HepG2 (cell line): ENCODE measurements around the gene TOE1. TPM values are rescaled to one million over a fixed set of nuclear protein-coding genes. Genes with fewer than 3 reads are reported as not detected.

Experiments
- ATAC-seq: fragments of 200-7000 bp; cut with Tn5 transposase; 3 replicates; pipeline ENCODE4 v1.9.1; 2020; ENCODE audit warnings: mild to moderate bottlenecking, moderate library complexity
- BruUV-seq: library from RNA; stranded (reverse); fragments of 400-500 nt; replicated peaks from 2 replicates; lab custom pipeline; 2021; lab: Mats Ljungman, UMichigan
- CTCF ChIA-PET: fragments of 300-600 bp; formaldehyde crosslinking; extraction: SDS; loops from one replicate; lab custom pipeline; 2021; ENCODE audit warnings: low total read pairs, inconsistent platforms, low intra/inter-chr PET ratio; lab: Yijun Ruan, JAX
- POLR2A ChIA-PET: fragments of 350-600 bp; sonication (Branson Sonifier 250); formaldehyde crosslinking; loops from one replicate; lab custom pipeline; 2020; ENCODE audit warnings: antibody characterized with exemption, inconsistent platforms; lab: Yijun Ruan, JAX
- DNase-seq: peaks from one replicate; pipeline ENCODE4 v3.0.0-alpha.2; 2015; ENCODE audit warnings: low spot score
- FAIRE-seq: peaks from 3 replicates; lab custom pipeline; 2011; peaks lifted over from hg19 to GRCh38; lab: Jason Lieb, UNC
- H2AFZ ChIP-seq: one replicate; pipeline ENCODE4 v1.6.1; 2011; ENCODE audit warnings: low read length, inconsistent platforms
- H3K27ac ChIP-seq: fragments of 300-600 bp; 3 replicates; pipeline ENCODE4 v1.8.0; 2011; ENCODE audit warnings: mixed run types, mild to moderate bottlenecking, mixed read lengths, low read length, inconsistent platforms; ENCODE audit not compliant: insufficient read depth; ENCODE audit errors: extremely low read length
- H3K27me3 ChIP-seq, 2 experiments: fragments of 200-600 bp in 1 of 2; 2 replicates in 1 of 2; 3 replicates in 1 of 2; pipeline versions ENCODE4 v1.6.0 to v1.8.0; 2011; ENCODE audit warnings: low read length in 2 of 2, mild to moderate bottlenecking in 2 of 2, moderate library complexity in 2 of 2, inconsistent platforms in 1 of 2; ENCODE audit not compliant: insufficient read depth in 2 of 2, control insufficient read depth in 1 of 2
- H3K36me3 ChIP-seq, 2 experiments: fragments of 200-600 bp in 1 of 2; replicated peaks in 1 of 2; 2 replicates in 1 of 2; 3 replicates in 1 of 2; pipeline versions ENCODE4 v1.5.1 to v1.8.0; 2011; ENCODE audit warnings: low read length in 2 of 2, inconsistent platforms in 1 of 2; ENCODE audit not compliant: insufficient read depth in 2 of 2, control insufficient read depth in 1 of 2
- H3K4me1 ChIP-seq: 2 replicates; pipeline ENCODE4 v1.5.1; 2012; ENCODE audit warnings: low read length, inconsistent platforms; ENCODE audit not compliant: insufficient read depth
- H3K4me2 ChIP-seq: 2 replicates; pipeline ENCODE4 v1.6.0; 2011; ENCODE audit warnings: low read depth, low read length, inconsistent platforms
- H3K4me3 ChIP-seq, 3 experiments: fragments of 200-600 bp in 1 of 3; sonication (generic), shearing (Covaris generic) in 1 of 3; replicated peaks in 1 of 3; 2 replicates each; pipeline ENCODE4 v1.5.1; 2011 to 2016; ENCODE audit warnings: low read length in 3 of 3, inconsistent platforms in 2 of 3, low read depth in 2 of 3, mild to moderate bottlenecking in 2 of 3, control low read depth in 1 of 3, mixed read lengths in 1 of 3; ENCODE audit not compliant: insufficient read depth in 1 of 3
- H3K79me2 ChIP-seq: one replicate; pipeline ENCODE4 v1.6.1; 2011; ENCODE audit warnings: low read length, inconsistent platforms; ENCODE audit not compliant: insufficient read depth
- H3K9ac ChIP-seq: 2 replicates; pipeline ENCODE4 v1.6.0; 2011; ENCODE audit warnings: mild to moderate bottlenecking, low read depth, low read length, inconsistent platforms; ENCODE audit not compliant: insufficient read depth
- H3K9me3 ChIP-seq: 2 replicates; pipeline ENCODE4 v1.5.1; 2012; ENCODE audit warnings: mild to moderate bottlenecking, low read length
- H4K20me1 ChIP-seq: 2 replicates; pipeline ENCODE4 v1.6.0; 2011; ENCODE audit warnings: inconsistent platforms, mild to moderate bottlenecking, low read length, moderate library complexity; ENCODE audit not compliant: insufficient read depth
- IKZF1 ChIP-seq: fragments of 450-650 bp; IDR thresholded peaks from 2 replicates; pipeline ENCODE4 v1.7.1; 2016
- IRF2 ChIP-seq: IDR thresholded peaks from 2 replicates; pipeline ENCODE4 v1.6.1; 2018; ENCODE audit warnings: missing genetic modification reagents, missing compliant biosample characterization
- ISX ChIP-seq: sonication (generic); formaldehyde crosslinking; conservative IDR thresholded peaks from 2 replicates; pipeline ENCODE4 v1.5.0; 2020; ENCODE audit warnings: missing genetic modification reagents
- KDM2A ChIP-seq: sonication (generic); formaldehyde crosslinking; IDR thresholded peaks from 2 replicates; pipeline ENCODE4 v1.4.0; 2020; ENCODE audit warnings: low read depth, missing genetic modification reagents, borderline replicate concordance
- KDM6A ChIP-seq: IDR thresholded peaks from 2 replicates; pipeline ENCODE4 v1.6.1; 2016; ENCODE audit warnings: low read depth
- MED1 ChIP-seq: sonication (generic); formaldehyde crosslinking; IDR thresholded peaks from 2 replicates; pipeline ENCODE4 v1.4.0; 2020; ENCODE audit warnings: missing genetic modification reagents
- MNT ChIP-seq: fragments of 450-650 bp; IDR thresholded peaks from 2 replicates; pipeline ENCODE4 v1.6.1; 2016
- MYC ChIP-seq: sonication (generic); formaldehyde crosslinking; IDR thresholded peaks from 2 replicates; pipeline ENCODE4 v1.9.0; 2021; ENCODE audit warnings: missing genetic modification reagents, borderline replicate concordance
- NFIB ChIP-seq: sonication (generic); formaldehyde crosslinking; IDR thresholded peaks from 2 replicates; pipeline ENCODE4 v1.9.0; 2021; ENCODE audit warnings: missing genetic modification reagents, mild to moderate bottlenecking, borderline replicate concordance
- RNF219 ChIP-seq: sonication (generic); formaldehyde crosslinking; IDR thresholded peaks from 2 replicates; pipeline ENCODE4 v1.5.0; 2020; ENCODE audit warnings: mild to moderate bottlenecking, missing genetic modification reagents
- SAP130 ChIP-seq: IDR thresholded peaks from 2 replicates; pipeline ENCODE4 v1.6.1; 2016; ENCODE audit warnings: low read depth
- SOX6 ChIP-seq, 2 experiments: fragments of 450-650 bp in 1 of 2; sonication (generic) in 1 of 2; formaldehyde crosslinking in 1 of 2; IDR thresholded peaks; 2 replicates each; pipeline versions ENCODE4 v1.4.0 to v1.6.1; 2017 to 2020; ENCODE audit warnings: antibody characterized with exemption in 1 of 2, mild to moderate bottlenecking in 1 of 2, missing genetic modification reagents in 1 of 2
- SP5 ChIP-seq: IDR thresholded peaks from 2 replicates; pipeline ENCODE4 v1.6.1; 2016; ENCODE audit warnings: low read depth, borderline replicate concordance
- TMF1 ChIP-seq: sonication (generic); formaldehyde crosslinking; IDR thresholded peaks from 2 replicates; pipeline ENCODE4 v1.8.1; 2022; ENCODE audit warnings: low read depth, missing genetic modification reagents
- ZBTB46 ChIP-seq: sonication (generic); formaldehyde crosslinking; IDR thresholded peaks from 2 replicates; pipeline ENCODE4 v1.4.0; 2020; ENCODE audit warnings: mild to moderate bottlenecking, missing genetic modification reagents, borderline replicate concordance
- ZMAT3 ChIP-seq: sonication (generic); formaldehyde crosslinking; conservative IDR thresholded peaks from 2 replicates; pipeline ENCODE4 v1.7.0; 2021; ENCODE audit warnings: missing genetic modification reagents
- ZMYM2 ChIP-seq: sonication (generic); formaldehyde crosslinking; IDR thresholded peaks from 2 replicates; pipeline ENCODE4 v1.8.0; 2022; ENCODE audit warnings: mild to moderate bottlenecking, missing genetic modification reagents
- ZNF121 ChIP-seq: sonication (generic); formaldehyde crosslinking; IDR thresholded peaks from 2 replicates; pipeline ENCODE4 v1.5.0; 2020; ENCODE audit warnings: mild to moderate bottlenecking, missing genetic modification reagents
- ZNF207 ChIP-seq: fragments of 450-650 bp; IDR thresholded peaks from 2 replicates; pipeline ENCODE4 v1.6.1; 2016; ENCODE audit warnings: antibody characterized with exemption, borderline replicate concordance
- ZNF432 ChIP-seq: sonication (generic); formaldehyde crosslinking; IDR thresholded peaks from 2 replicates; pipeline ENCODE4 v1.5.0; 2020; ENCODE audit warnings: missing genetic modification reagents, mild to moderate bottlenecking, borderline replicate concordance
- ZNF547 ChIP-seq: sonication (generic); formaldehyde crosslinking; IDR thresholded peaks from 2 replicates; pipeline ENCODE4 v1.5.1; 2020; ENCODE audit warnings: mild to moderate bottlenecking, missing genetic modification reagents
- ZNF629 ChIP-seq: sonication (generic); formaldehyde crosslinking; conservative IDR thresholded peaks from 2 replicates; pipeline ENCODE4 v1.5.0; 2020; ENCODE audit warnings: missing genetic modification reagents
- WGBS: methylation state at CpG from one replicate; pipeline ENCODE4 v1.1.6; 2017; ENCODE audit warnings: low lambda C conversion rate; 5-methylcytosine and 5-hydroxymethylcytosine counted together
- in situ Hi-C: cut with HindIII; loops from 2 replicates; pipeline ENCODE4 v1.10.0; 2017; ENCODE audit warnings: low pct_unique_long_range_greater_than_20kb; ENCODE audit not compliant: extremely low pct_ligation_motif_present
- intact Hi-C: fragments of 100-400 bp; cut with micrococcal nuclease; formaldehyde crosslinking; loops from one replicate; pipeline ENCODE4 v1.10.0; 2022; ENCODE audit not compliant: unreplicated experiment
- polyA plus RNA-seq, 8 experiments: library from polyadenylated mRNA; depleted of rRNA in 3 of 8; stranded (reverse) in 7 of 8; unstranded in 1 of 8; fragments of >200 nt; fragmentation: Illumina TruSeq in 4 of 8; extraction: Trizol in 4 of 8; gene quantifications; 2 replicates each; pipeline versions ENCODE4 v1.2.1 to v1.2.3, GENCODE V29; 2011 to 2016; ENCODE audit warnings: low read depth in 4 of 8, missing spikeins in 1 of 8, mixed read lengths in 1 of 8; ENCODE audit not compliant: insufficient read depth in 1 of 8
- total RNA-seq, 5 experiments: library from RNA; depleted of rRNA; stranded (reverse); fragments of >200 nt; fragmentation: Illumina TruSeq; extraction: Trizol; gene quantifications; 2 replicates each; pipeline ENCODE4 v1.2.3, GENCODE V29; 2016; ENCODE audit warnings: low read depth in 1 of 5

TOE1 gene
- total and polyA plus RNA-seq, 2 of the 13 experiments (the other 11 are each of a cell fraction or from before 2014, with no cell fraction given): 14.1 to 19.0 TPM

- DNase-seq: peak; percentile 96
- Histone ChIP-seq H3K79me2 (peaks cover 15% of the 10 kb centered on the region), H3K36me3 (peaks cover 2 to 15% of the 10 kb centered on the region in 2 experiments; a peak in 4 of 5 replicates), H3K9ac (peak overlapping the region; percentile 65), H3K4me2 (peak overlapping the region; percentile 30), H3K4me3 (peak overlapping the region in 1 of 3 experiments; percentile 29; a peak in 1 of 6 replicates), H2AFZ (no peak overlapping the region), H3K27me3 (no peaks in the 10 kb centered on the region; a peak in 1 of 5 replicates), H3K27ac (peak overlapping the region; percentile 91), H4K20me1 (no peaks in the 10 kb centered on the region), H3K4me1 (peaks cover 55% of the 10 kb centered on the region), H3K9me3 (no peaks in the 10 kb centered on the region)
- 8% methylated on average over 4 of the region's 4 CpGs for WGBS
- ChIA-PET CTCF (no interaction called here), POLR2A (interaction anchor here (0.7 to 8.4 kb wide), 10 partner anchors 9 to 536 kb away, joined by 3 to 159 read pairs (median 4); partner anchors contain the start of genes BTBD19, HECTD3, MMACHC and PLK3)
- ATAC-seq: peak; percentile 45
- in situ Hi-C loops (no loop called here), intact Hi-C loops (no loop called here)
- peak; percentile 95 for FAIRE-seq
- BruUV-seq: no TSS peak
- no peak for TF ChIP-seq ZMAT3 (CRISPR knock-in tag)
- TF ChIP-seq SP5: no peak
- TF ChIP-seq ZMYM2 (CRISPR knock-in tag): peak; percentile 96
- TF ChIP-seq IRF2 (CRISPR knock-in tag): peak; percentile 16; the same call in 1 of the 2 replicates
- 0 out of 2 replicates have a peak, but pooled peaks have one; percentile 17 for TF ChIP-seq ZNF629
- TF ChIP-seq RNF219 (CRISPR knock-in tag): no peak
- no peak for TF ChIP-seq ZNF432 (CRISPR knock-in tag)
- peak; percentile 63 for TF ChIP-seq MED1
- TF ChIP-seq ZBTB46 (CRISPR knock-in tag): no peak
- peak; percentile 77 for TF ChIP-seq KDM6A (CRISPR knock-in tag)
- TF ChIP-seq ZNF121: 0 out of 2 replicates have a peak, but pooled peaks have one; percentile 34
- no peak for TF ChIP-seq NFIB
- peak; percentile 70 for TF ChIP-seq SAP130 (CRISPR knock-in tag)
- no peak for TF ChIP-seq ZNF207
- TF ChIP-seq SOX6 (IDR thresholded peaks at IDR 0.05): no peak
- TF ChIP-seq SOX6 (CRISPR knock-in tag; IDR thresholded peaks at IDR 0.05): peak; percentile 88
- TF ChIP-seq KDM2A: no peak
- no peak for TF ChIP-seq MNT
- peak; percentile 29; the same call in 1 of the 2 replicates for TF ChIP-seq TMF1 (CRISPR knock-in tag)
- no peak for TF ChIP-seq MYC (CRISPR knock-in tag)
- no peak for TF ChIP-seq ISX (CRISPR knock-in tag)
- TF ChIP-seq ZNF547 (CRISPR knock-in tag): no peak
- TF ChIP-seq IKZF1: no peak
Observed at GRCh38 chr1:45335855-45336324, 4.1 kb upstream of the TOE1 start.
